ENCODE data around the gene BCL6B.

- TF ChIP-seq CTCF (IDR thresholded peaks at IDR 0.05) = no peak
- TF ChIP-seq POLR2A (IDR thresholded peaks at IDR 0.05) = peak in 2 of 4 donors; percentile 57 to 75
These were observed 27.2 kb upstream of the BCL6B start, which contains the start of gene ALOX12 for GRCh38 chr17:6995500-6996255.

Measured in esophagus squamous epithelium (tissue), 4 donors.